HG03442 (cell line): Measurements from ENCODE around the gene DDC.
"Not testable (repeated sequence)": the region's sequence is repeated elsewhere in the genome, so short reads cannot be mapped to it uniquely, and the experiment has no call there.

Experiments used
- ATAC-seq: cut with Tn5 transposase; IDR thresholded peaks from one replicate; pipeline ENCODE4 v1.9.1; 2021; ENCODE audit warnings: mild to moderate bottlenecking, moderate library complexity; ENCODE audit not compliant: unreplicated experiment

DDC gene

DNA sequence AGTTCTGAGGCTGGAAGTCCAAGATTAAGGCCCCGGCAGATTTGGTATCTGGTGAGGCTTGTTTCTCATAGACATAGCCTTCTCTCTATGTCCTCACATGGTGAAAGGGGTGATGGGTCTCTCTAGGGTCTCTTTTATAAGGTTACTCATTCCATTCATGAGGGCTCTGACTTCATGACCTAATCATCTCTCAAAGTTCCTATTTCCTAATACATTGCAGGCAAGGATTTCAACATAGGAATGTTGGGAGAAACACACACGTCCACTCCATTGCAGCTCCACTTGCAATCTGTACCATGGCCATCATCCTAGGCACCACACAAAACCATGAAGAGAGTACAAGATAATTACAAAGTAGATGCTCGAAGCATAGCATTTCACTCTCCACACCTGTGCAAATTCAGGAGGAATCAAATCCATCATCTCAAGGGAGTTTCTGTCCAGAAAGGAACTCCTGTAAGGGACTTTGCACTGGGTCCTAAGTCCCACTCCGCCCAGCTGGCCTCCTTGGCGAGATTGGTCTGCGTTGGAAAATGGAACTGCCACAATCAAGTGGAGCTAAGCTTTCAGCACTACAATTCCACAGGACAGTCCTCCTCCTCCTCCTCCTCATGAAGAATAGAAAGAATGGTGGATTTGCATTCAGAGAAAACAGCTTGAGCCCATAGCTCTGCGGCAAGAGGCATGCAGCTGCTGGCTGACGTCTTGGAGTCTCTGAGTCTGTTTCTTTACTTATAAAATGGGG, 8.8 kb downstream of the DDC start:
- no peak for ATAC-seq

DNA sequence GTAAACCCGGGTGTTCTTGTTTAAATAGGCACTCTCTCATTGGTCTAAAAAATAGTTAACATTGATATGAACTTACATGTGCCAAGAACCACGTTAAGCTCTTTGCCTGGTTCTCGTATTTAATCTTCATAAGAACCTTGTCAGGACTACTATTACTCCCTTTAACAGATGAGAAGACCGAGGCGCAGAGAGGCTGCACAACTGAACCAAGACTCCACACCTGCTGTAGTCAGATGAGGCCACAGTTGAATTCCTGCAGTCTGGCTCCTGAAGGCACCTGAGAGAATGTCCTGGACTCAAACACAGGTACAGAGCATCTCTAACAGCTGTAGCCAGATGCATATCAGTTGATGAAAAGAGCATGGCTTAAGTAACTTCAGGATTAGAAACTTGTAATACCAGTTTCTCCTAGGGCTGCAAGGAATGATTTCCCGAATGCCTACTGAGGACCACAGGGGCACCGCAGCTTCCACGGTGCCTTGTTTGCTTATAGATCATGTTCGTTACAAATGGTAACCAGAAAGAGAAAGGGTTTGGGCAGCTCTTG, 9.5 kb downstream of the DDC start:
- no peak for ATAC-seq

DNA sequence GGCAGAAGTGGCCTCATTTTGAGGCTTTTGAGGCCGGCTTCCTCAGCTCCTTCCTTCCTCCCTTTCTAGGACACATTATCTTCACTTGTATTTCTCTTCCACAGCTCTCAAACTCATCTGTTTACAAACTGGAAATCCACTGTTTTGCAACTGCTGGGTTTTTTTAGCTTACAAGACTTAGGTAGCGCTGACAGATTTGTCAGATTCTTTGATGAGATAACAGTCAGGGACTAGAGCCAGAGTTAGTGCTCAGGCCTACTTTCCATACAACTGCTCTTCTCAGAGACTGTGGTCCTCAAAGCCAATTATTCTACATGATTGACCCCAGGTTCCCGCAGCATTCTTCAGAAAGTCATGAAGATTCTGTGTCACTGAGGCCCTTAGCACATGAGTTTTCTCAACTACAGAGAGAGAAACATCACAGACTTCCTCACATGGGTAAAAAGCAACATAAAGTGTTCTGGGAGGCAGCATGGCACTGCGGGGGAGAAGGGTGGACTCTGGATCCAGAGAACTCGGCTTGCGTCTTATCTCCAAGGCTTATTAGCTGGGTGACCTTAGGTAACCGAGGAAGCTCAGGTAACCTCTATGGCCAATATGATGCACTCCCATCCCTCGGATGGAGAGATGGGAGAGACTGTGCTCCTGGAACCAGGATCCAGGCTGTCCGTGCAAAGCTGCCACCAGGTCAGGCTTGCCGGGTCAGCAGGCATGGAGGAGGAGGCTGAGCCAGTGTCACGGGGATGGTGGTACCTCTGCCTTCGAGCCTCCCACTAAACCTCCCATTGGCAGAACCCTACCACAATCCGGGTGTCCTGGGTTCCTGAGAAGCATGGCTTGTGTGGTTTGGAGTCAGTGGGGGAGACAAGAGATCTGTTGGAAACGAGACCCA, 10.5 kb downstream of the DDC start:
- no peak for ATAC-seq

DNA sequence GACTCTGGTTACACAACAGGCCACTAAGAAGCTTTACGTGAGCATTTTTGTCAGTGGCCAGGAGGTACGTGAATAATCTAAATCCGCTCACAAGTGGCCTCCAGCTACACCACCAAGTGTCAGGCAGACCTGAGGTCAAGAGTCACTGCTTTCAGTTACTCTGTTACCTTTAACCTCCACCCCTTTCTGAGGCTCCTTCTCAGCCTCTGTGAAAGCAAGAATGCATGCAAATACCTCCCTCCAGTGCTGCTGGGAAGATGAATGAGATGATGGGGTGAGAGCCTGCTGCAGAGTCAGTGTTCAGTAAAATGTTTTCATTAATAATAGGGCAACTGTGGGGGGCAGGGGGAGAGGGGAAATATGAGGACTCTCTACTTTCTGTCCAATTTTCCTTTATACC, 11.2 kb downstream of the DDC start:
- ATAC-seq: no peak

DNA sequence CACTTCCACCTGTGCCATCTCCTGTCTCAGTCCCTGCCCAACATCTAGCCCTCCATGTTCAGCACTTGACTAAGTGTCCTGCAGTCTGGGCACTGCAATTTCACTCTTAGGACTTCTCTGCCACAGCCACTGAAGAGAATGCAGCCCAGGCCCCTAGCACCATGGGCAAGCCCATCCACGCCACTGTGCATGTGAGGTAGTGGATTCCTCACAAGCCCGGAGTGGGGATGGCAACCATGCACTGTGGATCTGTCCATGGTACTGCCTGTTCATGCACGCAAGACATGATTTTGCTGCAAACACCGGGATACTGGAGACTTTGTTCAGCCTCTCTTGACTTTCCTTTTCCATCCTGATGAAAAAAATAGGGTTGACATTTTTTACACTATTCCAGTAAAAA, 12.3 kb downstream of the DDC start:
- ATAC-seq: no peak

DNA sequence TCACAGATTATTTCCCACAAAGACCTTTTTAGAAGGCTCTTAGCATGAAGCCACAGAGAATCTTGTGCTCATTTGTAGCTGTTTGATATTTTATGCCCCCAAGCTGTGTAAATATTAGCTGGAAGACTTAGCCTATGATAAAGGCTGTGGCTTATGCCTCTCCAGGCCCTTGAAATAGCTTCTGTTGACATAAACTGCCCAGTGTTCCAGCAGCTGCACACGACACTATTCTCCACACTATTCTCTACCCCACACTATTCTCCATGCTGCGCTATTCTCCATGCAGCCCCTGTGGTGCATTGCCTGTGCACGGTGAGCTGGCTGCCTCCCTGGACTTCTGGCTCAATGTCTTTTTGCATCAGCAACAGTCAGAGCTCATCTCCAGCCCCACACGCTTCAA, 13.1 kb downstream of the DDC start:
- no peak for ATAC-seq

DNA sequence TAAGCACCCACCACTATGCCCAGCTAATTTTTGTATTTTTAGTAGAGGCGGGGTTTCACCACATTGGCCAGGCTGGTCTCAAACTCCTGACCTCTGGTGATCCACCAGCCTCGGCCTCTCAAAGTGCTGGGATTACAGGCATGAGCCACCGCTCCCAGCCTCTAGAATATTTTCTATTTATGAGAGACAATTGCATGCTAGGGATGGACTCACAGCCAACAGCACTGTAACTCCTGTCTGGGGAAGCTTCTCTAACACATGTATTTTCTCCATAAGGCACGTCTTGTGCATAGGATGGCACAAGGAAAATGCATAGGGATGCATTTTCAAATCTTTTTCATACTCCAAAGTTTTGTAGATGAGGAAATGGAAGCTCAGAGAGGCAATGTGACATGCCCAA, 19.6 kb downstream of the DDC start:
- ATAC-seq: not testable (repeated sequence)

DNA sequence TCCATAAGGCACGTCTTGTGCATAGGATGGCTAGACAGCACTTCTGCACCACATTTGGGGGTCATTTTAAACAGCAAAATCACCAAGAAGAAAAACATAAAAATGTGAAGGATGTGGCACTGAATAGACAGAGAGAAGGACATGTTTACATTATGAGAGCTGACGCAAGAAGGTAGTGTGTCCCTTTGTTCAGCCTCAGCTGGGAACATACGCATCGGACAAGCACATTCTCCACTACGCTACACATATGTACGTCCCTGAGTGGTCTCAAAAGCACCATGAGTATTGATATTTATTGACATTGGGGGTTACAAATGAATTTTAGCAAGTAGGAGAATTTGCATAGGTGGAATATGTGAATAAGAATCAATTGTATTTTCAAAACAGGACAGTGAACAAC, 20.2 kb downstream of the DDC start:
- no peak for ATAC-seq

DNA sequence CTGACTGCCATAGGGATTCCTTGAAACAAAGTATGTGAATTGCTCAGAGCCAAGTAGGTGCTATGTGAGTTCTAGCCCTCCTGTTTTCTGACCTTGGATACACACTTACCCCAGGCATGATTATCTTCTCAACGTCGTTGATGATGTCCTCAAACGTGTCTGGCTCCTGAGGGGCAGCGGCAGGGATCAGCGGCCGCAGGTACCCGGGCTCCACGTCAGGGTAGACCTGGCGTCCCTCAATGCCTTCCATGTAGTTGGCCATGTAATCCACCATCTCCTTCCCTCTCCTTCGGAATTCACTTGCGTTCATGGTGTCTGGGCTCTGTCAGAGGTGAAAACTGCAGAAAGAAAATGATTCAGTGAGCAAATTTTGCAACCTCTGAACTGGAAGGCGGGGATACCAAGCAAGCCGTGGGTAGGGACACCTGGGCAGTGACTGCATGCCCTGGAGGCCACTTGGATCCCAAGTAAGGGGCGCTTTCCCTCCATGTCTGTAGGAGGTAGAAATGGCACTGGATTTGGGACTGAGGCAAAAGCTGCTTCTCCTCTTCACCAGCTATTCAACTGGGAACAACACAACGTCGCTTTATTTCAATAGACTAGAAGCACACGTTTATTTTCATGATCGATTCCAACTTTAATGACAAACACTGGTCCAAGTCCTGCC, 21.3 kb downstream of the DDC start:
- ATAC-seq: no peak

DNA sequence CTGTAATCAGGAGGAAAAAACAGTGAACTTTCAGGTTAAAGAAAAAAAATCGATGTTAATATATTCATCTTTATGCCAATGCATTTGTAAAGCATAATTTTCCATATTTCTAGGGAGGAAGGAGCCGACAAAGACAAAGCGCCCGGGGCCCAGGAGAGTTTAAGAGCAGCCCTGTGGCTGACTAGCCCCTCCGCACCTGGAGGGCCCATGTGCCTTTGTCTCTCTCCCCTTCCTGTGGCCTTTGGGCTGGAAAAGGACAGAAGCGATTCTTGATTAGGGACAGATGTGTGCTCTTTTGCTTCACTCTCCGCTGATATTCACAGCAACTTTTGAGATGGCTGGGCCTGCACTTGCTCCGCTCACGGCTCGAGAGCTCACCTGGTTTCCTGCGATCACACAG, 23.1 kb downstream of the DDC start:
- no peak for ATAC-seq

DNA sequence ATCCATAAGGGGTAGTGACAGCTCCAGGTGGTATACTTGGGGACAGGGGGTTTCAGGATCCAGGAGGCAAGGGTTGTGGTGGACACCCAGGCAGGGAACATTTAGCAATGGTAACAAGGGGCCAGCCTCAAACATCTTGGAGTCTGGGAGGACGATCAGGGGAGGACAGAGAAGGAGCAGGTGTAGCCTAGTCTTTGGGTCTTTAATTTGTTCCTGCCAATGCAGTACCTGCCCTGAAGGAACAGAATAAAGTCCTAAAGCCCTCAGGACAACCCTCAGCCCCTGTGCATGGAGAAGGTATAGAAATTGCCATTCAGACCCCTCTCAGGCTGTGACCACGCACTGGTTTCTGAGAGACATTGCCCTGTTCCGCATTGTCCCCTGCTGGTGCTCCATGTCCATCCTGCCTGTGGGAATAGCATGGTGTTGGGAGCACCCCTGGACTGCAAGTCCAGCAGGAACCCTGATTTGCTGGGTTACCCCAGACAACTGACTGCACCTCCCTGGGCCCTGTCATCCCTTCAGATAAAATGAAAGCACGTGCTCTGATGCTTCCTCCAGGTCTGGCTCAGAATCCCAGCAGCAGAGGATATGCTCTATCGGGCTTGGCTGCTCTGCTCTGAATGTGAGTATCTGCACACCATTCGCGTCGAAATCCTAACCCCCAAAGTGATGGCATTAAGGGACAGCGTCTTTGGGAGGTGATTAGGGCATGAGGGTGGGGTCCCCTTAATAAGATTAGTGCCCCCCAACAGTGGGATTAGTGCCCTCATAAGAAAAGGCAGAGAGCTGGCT, 24.2 kb downstream of the DDC start:
- no peak for ATAC-seq

DNA sequence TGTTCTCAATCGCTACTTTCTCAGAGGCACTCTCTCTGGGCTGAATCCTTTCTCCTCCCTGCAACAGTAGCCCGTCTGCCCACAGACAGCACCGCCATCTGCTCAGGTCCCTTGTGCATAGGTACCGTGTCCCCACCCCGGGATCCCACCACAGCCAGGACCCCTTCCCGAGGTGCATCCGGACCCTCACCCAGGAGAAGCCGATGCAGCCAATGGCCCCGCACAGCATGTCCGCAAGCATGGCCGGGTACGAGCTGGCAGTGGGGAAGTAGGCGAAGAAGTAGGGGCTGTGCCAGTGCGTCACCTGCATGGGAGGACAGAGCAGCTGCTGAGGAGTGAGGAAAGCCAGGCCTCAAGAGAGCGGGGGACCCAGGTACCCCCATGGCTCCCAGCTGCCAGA, 25.5 kb downstream of the DDC start:
- ATAC-seq: no peak

DNA sequence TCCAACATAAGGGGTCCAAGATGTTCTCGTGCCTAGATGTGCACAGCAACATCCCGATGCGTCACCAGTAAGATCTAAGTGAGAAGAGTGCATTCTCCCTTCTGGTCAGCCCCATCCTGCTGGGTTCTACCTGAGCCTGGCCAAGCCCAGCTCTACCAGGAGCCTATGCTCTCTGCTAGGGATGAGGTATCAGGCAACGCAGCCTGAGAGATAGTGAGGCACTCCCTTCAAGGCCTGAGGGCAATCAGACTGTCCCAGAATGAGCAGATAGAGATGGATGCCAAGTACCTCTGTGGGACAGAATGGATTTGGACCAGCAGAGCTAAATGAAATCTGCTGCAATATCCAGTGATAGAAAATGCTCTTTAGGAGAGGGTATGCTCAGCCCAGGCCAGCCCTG, 26.7 kb downstream of the DDC start:
- ATAC-seq: no peak

DNA sequence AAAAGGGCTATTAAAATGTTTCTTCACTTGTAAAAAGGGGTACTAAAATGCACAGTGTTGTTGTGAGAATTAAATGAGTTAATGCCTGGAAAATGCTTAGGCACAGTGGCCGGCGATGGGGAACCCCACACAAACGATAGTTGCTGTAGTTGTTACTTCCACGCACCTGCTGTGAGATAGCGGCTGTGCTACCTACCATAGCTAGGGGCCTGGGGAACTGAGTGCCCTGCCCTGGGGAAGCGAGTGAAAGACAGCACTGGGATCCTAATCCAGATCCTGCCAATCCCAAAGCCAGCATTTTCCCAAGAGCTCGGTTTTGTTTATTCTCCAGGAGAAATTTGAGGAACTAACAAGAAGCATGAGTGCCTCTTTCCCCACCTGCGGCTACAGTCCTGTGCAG, 27.8 kb downstream of the DDC start:
- ATAC-seq: no peak

DNA sequence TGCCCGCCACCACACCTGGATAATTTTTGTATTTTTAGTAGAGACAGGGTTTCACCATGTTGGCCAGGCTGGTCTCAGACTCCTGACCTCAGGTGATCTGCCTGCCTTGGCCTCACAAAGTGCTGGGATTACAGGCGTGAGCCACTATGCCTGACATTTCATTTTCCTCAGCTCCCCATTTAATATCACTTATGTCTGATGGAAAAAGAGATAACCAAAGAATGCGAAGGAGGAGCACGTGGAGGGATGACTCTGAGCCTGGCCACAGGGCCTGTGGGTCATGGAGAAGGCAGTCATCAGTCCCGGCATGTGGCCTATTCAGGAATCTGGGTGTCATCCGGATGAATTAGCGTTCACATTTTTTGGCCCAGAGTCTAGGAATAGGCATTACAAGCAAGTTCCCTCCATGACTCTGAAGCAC, 29.9 kb downstream of the DDC start:
- not testable (repeated sequence) for ATAC-seq

DNA sequence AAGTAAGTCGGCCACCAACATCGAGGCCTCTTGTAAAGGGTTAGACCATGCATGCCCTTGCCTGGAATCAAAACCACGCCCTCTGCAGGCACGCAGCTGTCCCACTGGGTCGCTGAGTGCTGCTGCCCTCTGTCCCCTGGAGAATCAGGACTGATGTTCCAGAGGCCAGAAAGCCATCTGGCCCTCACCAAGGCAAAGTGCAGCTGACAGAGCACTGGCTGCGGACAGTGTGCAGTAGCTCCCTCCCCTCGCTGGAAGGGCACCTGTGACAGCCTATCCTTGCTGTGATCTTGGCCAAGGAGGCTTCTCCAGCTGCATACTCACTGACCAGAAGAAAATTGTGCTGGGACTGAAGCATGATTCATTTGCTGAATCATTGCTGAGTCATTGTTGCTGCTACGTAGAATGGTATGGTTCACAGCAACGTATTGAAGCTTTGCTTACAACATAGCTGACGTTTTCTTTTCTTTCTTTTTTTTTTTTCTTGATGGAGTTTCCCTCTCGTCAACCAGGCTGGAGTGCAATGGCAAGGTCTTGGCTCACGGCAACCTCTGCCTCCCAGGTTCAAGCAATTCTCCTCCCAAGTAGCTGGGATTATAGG, 30.4 kb downstream of the DDC start:
- no peak for ATAC-seq

DNA sequence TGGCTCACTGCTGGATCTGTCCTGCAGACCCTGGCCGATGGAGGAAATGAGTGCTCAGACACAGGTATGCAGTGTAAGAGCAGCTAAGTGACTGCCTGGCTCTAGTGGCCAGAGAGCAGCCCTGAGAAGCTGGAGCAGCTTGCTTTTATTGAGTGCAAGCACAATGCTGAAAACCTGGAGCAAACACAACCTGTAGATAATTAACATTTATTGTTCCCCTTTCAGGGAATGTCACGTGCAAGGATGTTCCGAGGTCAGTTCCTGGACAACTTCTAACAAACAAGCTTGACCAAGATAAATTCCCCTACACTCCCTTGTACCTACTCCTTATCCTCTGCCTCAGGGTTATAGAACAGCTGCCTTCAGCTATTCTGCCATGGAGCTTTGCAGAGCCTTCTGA, 31.3 kb downstream of the DDC start:
- ATAC-seq: no peak

DNA sequence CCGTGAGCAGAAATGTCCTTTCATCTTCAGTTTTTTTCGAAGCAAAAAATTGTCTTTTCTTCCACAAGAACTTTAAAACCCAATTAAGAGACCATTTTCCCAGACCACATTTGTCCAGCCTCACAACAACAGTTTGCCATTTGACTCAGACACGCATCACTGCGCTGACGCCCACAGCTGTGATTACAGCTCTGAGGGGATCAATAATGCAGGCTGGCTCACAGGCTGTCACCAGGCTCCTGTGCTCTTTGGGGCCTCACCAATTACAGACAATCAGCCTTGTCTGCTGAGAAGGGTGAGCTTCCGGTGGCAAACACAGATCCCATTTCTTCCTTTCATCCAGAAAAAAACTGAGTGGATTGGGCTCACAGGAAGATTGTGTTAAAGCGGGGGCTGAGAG, 33.3 kb downstream of the DDC start:
- no peak for ATAC-seq

DNA sequence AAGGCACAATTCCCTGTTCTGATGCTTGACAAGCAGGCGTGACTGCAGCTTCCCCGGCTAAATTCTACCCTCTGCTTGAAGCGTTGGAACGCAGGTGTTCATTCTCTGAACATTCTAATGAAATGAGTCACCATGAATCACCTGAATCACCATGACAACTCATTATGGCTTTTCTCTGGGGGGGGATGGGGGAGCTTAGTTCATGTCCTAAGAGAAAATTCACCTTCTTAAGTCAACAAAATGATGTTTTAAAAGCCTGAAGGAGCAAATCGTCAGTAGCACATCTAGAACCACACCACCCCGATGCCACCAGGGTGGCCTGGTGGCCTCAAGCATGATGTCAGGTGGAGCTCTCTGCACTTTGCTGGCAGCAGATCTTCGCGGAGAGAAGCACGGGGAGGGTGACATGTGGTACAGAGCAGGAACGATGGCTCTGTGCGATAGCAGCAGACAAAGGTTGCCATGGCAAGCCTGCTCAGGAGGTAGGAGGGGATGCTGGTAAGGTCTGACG, 33.7 kb downstream of the DDC start:
- ATAC-seq: no peak

DNA sequence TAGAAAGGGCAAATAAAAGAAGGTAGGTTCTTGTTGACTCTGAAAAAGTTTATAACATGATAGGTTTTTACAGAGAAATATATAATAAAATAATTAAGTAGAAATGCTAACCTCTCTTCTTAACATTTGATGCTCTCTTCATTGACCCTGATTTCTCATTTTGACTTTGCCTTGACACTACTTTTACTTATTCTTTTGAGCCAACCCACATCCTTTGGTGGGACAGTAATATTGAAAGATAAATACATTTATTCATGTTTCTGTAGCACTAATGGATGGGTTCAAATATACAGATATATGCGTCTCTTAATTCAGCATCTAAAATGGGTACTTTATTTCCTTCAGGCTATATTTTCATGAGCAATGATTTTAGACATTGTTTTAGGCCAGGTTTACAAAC, 34.4 kb downstream of the DDC start:
- ATAC-seq: no peak
